ENCODE results near the gene SELENOO.
A peak's percentile ranks its signal among the peaks of the same experiment; 100 is the strongest.

SELENOO gene

GRCh38 chr22:50250555-50251476 is 50.0 kb downstream of the SELENOO start, which contains the start of gene HDAC10:
Gene HDAC10 (minus strand): TSS chr22:50251265. CDS start chr22:50251032, 233 bp downstream.
- no peak for TF ChIP-seq CTCF (IDR thresholded peaks at IDR 0.05)
- intact Hi-C loops (cut with DNase I; ENCODE audit: low total_unique reads), result loop anchor here (10.0 kb wide), 1 partner anchor 194 kb away; no protein-coding TSS in a partner anchor
- no peaks in the 10 kb centered on the region for H3K9me3 ChIP-seq
- H3K27me3 ChIP-seq, result peaks cover 0 to 4% of the 10 kb centered on the region in 2 donors
- DNase-seq, result peak; percentile 67 to 85
- peaks cover 0 to 14% (median 5%) of the 10 kb centered on the region in 3 donors for H3K36me3 ChIP-seq
- peak within 1 kb of the TSS; percentile 70 to 76 for H3K27ac ChIP-seq
- peaks cover 0 to 46% (median 31%) of the 10 kb centered on the region in 4 donors for H3K4me1 ChIP-seq
- H3K4me3 ChIP-seq, result peak within 1 kb of the TSS; percentile 66 to 70

GRCh38 chr22:50251477-50252081 is 50.8 kb downstream of the SELENOO start:
- no peak for TF ChIP-seq CTCF (IDR thresholded peaks at IDR 0.05)
- peaks cover 0 to 12% of the 10 kb centered on the region in 2 donors for H3K27me3 ChIP-seq
- H3K4me3 ChIP-seq, result peak overlapping the region; percentile 66 to 70
- peaks cover 0 to 39% (median 24%) of the 10 kb centered on the region in 4 donors for H3K4me1 ChIP-seq
- H3K9me3 ChIP-seq, result no peaks in the 10 kb centered on the region
- intact Hi-C loops (cut with DNase I; ENCODE audit: low total_unique reads), result loop anchor here (10.0 kb wide), 1 partner anchor 193 kb away; no protein-coding TSS in a partner anchor
- peaks cover 0 to 6% (median under 1%) of the 10 kb centered on the region in 3 donors for H3K36me3 ChIP-seq
- peak overlapping the region; percentile 70 to 76 for H3K27ac ChIP-seq
- no peak for DNase-seq

GRCh38 chr22:50252082-50253045 is 51.6 kb downstream of the SELENOO start:
- peak overlapping the region; percentile 66 to 70 for H3K4me3 ChIP-seq
- H3K9me3 ChIP-seq, result no peaks in the 10 kb centered on the region
- peaks cover 0 to 20% of the 10 kb centered on the region in 2 donors for H3K27me3 ChIP-seq
- TF ChIP-seq CTCF (IDR thresholded peaks at IDR 0.05), result peak; percentile 68 to 72
- H3K36me3 ChIP-seq, result peaks cover 0 to 3% (median 0%) of the 10 kb centered on the region in 3 donors
- H3K4me1 ChIP-seq, result peaks cover 0 to 39% (median 24%) of the 10 kb centered on the region in 4 donors
- DNase-seq, result peak; percentile 79 to 87
- intact Hi-C loops (cut with DNase I; ENCODE audit: low total_unique reads), result loop anchor here (10.0 kb wide), 1 partner anchor 192 kb away; no protein-coding TSS in a partner anchor
- peak overlapping the region; percentile 70 to 76 for H3K27ac ChIP-seq

- TF ChIP-seq CTCF (IDR thresholded peaks at IDR 0.05), result no peak
- H3K4me1 ChIP-seq, result peaks cover 0 to 33% (median 22%) of the 10 kb centered on the region in 4 donors
- intact Hi-C loops (cut with DNase I; ENCODE audit: low total_unique reads), result loop anchor here (10.0 kb wide), 1 partner anchor 192 kb away; no protein-coding TSS in a partner anchor
- no peak overlapping the region for H3K27ac ChIP-seq
- DNase-seq, result no peak
- no peaks in the 10 kb centered on the region for H3K9me3 ChIP-seq
- no peaks in the 10 kb centered on the region for H3K36me3 ChIP-seq
- H3K27me3 ChIP-seq, result peaks cover 0 to 29% of the 10 kb centered on the region in 2 donors
- H3K4me3 ChIP-seq, result no peak overlapping the region
Observed at GRCh38 chr22:50253046-50253915, 52.5 kb downstream of the SELENOO start.
